LHCN-M2 (cell line): ENCODE data around the gene PRSS27. TPM values are rescaled to one million over a fixed set of nuclear protein-coding genes. Genes with fewer than 3 reads are reported as not detected.
A peak's percentile ranks its signal among the peaks of the same experiment; 100 is the strongest.

ENCODE experiments used
- DNase-seq: peaks from one replicate; pipeline ENCODE4 v3.0.0-alpha.2; 2012; ENCODE audit warnings: low read depth
- total RNA-seq: library from RNA; depleted of rRNA; stranded (reverse); fragments of >200 nt; gene quantifications from 2 replicates; pipeline ENCODE4 v1.2.3, GENCODE V29; 2014

The PRSS27 gene
- total RNA-seq, 1 experiment from 2014 or later: 1.0 TPM

- DNase-seq: no peak
Observed at GRCh38 chr16:2710021-2710710, 9.9 kb downstream of the PRSS27 start.

- no peak for DNase-seq
Observed at GRCh38 chr16:2709588-2709984, 10.4 kb downstream of the PRSS27 start.

GRCh38 chr16:2708955-2709587 is 11.0 kb downstream of the PRSS27 start:
- DNase-seq: no peak

GRCh38 chr16:2708290-2708639 is 11.8 kb downstream of the PRSS27 start:
- DNase-seq: no peak

GRCh38 chr16:2707368-2708289 is 12.4 kb downstream of the PRSS27 start:
- no peak for DNase-seq

GRCh38 chr16:2706611-2707311 is 13.3 kb downstream of the PRSS27 start:
- no peak for DNase-seq

GRCh38 chr16:2706085-2706484 is 13.9 kb downstream of the PRSS27 start:
- DNase-seq: no peak

GRCh38 chr16:2705351-2705750 is 14.7 kb downstream of the PRSS27 start:
- no peak for DNase-seq

- no peak for DNase-seq
Observed at GRCh38 chr16:2704983-2705275, 15.1 kb downstream of the PRSS27 start.

GRCh38 chr16:2704166-2704982 is 15.7 kb downstream of the PRSS27 start:
- no peak for DNase-seq

GRCh38 chr16:2702871-2703745 is 16.9 kb downstream of the PRSS27 start:
- DNase-seq: no peak

- DNase-seq: no peak
Observed at GRCh38 chr16:2702438-2702825, 17.6 kb downstream of the PRSS27 start.

GRCh38 chr16:2701713-2702437 is 18.1 kb downstream of the PRSS27 start:
- no peak for DNase-seq

GRCh38 chr16:2701272-2701671 is 18.8 kb downstream of the PRSS27 start:
- DNase-seq: no peak

- no peak for DNase-seq
Observed at GRCh38 chr16:2700786-2701185, 19.2 kb downstream of the PRSS27 start.

- no peak for DNase-seq
Observed at GRCh38 chr16:2699791-2700600, 20.0 kb downstream of the PRSS27 start.

- peak; percentile 66 for DNase-seq
Observed at GRCh38 chr16:2698965-2699750, 20.9 kb downstream of the PRSS27 start.
